GM12892 (cell line): ENCODE data around the gene CYP4F22.
"Not testable (repeated sequence)": the region's sequence is repeated elsewhere in the genome, so short reads cannot be mapped to it uniquely, and the experiment has no call there.

Experiments
- POLR2A ChIP-seq: IDR thresholded peaks from 2 replicates; pipeline ENCODE4 v1.6.1; 2011; ENCODE audit warnings: low read depth, low read length, control low read depth
- POLR2AphosphoS5 ChIP-seq: IDR thresholded peaks from 2 replicates; pipeline ENCODE4 v1.6.1; 2011; ENCODE audit warnings: low read depth, low read length, control low read depth

DNA sequence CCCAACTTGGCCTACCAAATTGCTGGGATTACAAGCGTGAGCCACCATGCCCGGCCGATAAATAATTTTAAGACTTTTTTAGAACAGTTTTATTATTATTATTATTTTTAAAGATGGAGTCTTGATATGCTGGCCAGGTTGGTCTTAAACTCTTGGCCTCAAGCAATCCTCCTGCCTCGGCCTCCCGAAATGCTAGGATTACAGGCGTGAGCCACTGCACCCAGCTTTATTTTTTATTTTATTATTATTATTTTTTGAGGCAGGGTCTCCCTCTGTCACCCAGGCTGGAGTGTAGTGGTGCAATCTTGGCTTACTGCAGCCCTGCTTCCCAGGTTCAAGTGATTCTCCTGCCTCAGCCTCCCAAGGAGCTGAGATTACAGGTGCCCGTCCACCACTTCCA lies 27.3 kb upstream of the CYP4F22 start:
- TF ChIP-seq POLR2A, POLR2AphosphoS5: not testable (repeated sequence)
